Measurements from ENCODE around the gene PTPRN.
"Not testable (repeated sequence)": the region's sequence is repeated elsewhere in the genome, so short reads cannot be mapped to it uniquely, and the experiment has no call there.

The PTPRN gene

GRCh38 chr2:219309278-219309677 is at the start of gene PTPRN:
Gene PTPRN, minus strand, starts transcription at chr2:219309401. Its CDS starts 69 bp downstream, at chr2:219309332.
- no peak for DNase-seq

DNA sequence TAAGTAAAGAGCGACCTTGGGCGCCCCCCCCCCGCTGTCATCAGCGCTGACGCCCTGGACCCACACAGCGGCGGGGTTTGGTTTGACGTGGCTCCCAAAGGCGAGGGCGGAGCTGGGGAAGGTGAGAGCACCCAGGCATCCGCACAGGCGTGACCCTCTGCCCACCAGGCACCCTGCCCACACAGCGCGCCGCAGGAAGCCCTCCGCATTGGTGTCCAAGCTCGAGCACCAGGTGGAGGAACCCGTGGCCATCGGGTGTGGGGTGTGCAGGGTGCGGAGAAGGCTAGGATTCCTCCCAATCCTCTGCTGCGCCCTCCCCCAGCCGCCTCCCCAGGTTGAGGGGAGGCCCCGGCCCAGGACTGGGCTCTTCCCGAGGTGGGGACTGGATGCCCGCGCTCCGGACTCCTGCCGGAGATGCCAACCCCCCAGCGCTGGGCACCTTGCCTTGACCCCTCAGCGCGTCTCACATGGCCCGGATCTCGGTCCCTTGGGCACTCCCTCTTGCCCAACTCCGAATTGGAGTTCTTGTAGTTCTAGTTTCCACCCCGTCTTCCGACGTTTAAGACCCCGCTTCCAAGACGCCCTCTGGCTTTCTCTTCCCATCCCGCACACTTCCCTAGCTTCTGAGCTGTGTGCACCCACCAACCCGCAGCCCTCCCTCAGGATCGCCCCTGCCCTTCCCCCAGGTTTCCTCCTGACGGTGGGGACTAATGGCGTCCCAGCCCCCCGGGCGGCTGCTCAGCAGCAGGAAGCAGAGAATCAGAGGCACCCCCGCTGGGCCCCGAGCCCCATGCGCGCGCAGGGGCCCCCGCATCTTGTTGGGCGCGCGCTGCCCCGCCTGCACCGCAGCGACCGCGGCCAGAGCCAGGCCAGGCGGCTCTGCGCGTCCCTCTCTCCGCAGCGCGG is 49.2 kb upstream of the PTPRN start:
- no peak for DNase-seq

- no peak for DNase-seq
Observed at GRCh38 chr2:219356834-219357233, 47.6 kb upstream of the PTPRN start.

DNA sequence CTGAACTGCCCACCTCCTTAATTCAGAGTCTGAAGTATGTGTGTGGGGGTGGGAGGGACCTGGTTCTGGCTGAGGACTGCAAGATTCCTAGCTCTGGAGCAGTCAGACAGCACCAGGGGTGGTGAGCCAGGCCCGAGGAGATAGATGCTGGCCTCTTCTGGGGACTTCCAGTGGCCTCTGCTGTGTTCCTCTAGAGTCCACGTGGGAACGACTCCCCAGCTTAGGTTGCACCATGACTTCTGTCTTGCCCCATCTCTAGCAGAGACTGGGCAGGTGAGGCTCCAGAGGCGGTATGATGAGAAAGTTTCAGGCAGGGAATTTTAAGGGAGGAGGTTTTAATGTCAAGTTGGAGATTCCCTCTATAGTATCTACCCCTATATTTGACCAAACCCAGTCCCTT is 45.4 kb upstream of the PTPRN start:
- DNase-seq = no peak

- no peak for DNase-seq
Observed at GRCh38 chr2:219353129-219353528, 43.9 kb upstream of the PTPRN start.

DNA sequence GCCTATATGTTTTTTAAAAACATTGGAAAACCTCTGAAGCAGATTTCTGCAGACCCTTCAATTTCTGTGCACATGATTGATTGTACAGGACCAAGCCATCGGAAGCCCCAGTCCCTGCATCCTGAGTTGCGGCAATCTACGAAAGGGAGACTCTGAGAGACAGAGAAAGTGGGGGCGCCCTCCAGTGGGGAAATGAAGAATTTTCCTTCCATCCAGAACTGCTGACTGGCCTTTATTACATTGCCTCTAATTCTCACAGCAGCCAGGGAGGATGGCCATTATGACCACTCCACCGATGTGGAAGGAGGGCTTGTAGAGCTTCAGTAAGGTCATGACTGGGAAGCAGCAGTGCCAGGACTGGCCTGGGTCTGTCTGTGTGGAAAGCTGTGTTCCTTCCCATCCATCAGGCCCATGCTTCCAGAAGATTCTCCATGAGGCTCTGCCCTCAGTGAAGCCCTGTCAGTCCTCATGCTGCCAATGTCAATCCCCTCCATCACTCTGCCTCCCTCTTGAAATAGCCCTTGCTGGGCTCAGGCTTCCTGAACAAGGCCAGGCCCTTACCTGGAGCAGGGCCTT is 43.3 kb upstream of the PTPRN start:
- peak; percentile 62 for DNase-seq

- DNase-seq = no peak
Observed at GRCh38 chr2:219350710-219351221, 41.6 kb upstream of the PTPRN start.

DNA sequence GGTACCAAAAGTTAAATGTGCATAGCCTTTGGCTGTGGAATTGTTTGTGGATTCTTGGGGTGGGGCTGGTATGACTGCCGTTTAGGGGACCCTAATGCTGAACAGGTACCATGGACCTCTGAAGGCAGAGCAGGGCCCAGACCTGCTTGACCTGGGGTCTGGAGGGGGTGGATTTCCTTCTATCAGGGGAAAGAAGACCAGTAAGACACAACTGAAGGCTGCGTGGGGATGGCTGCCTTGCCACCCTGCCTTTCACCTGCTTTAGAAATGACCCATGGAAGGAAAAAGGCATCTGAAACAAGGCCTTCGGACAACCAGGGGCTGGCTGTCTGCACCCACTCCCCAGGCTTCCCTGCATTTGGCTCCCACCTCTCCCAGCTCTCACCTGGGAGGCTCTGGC is 41.0 kb upstream of the PTPRN start:
- DNase-seq = no peak

GRCh38 chr2:219344751-219345430 is 35.7 kb upstream of the PTPRN start:
- no peak for DNase-seq

DNA sequence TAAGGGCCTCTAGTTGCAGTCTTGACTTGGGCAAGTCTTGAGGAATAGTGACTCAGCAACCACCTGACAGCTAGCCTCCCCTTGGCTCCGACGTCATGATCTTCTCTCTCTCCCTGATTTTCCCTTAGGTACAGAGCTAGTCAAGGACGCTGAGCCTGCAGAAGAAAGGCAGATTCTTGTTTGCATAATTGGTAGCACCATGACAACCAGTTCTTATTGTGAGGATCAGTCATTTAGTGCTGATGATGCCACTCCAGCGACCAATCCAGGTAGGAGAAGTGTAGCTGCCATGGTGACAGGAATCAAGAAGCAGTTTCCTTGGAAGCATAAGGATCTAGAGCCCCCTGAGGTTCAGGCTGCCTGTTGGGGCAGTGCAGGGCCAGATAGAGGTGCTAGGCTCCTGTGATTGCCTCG is 26.2 kb upstream of the PTPRN start:
- DNase-seq = no peak

GRCh38 chr2:219334076-219334475 is 24.9 kb upstream of the PTPRN start:
- no peak for DNase-seq

DNA sequence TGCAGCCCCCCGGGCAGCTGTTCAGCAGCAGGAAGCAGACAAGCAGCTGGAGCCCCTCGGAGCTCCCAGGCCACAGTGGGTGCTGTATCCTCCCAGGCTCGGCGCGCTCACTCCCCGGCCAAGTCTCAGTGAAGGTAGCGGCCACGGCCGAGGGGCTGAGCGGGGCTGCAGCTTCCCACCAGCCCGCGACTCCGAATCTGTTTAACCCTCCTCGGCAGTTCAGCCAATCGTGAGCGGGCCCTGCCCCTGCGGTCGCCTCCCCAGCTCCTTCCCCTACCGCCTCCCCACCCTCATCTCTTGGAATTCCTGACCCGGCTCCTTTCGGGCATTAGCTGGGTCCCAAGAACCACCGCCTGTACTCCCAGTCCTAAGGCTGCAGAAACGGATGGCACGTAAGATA is 23.3 kb upstream of the PTPRN start, which contains the start of gene RESP18:
TSS of gene RESP18 (minus strand) at position 203 of the 400 bp plus-strand sequence.
- DNase-seq = no peak

DNA sequence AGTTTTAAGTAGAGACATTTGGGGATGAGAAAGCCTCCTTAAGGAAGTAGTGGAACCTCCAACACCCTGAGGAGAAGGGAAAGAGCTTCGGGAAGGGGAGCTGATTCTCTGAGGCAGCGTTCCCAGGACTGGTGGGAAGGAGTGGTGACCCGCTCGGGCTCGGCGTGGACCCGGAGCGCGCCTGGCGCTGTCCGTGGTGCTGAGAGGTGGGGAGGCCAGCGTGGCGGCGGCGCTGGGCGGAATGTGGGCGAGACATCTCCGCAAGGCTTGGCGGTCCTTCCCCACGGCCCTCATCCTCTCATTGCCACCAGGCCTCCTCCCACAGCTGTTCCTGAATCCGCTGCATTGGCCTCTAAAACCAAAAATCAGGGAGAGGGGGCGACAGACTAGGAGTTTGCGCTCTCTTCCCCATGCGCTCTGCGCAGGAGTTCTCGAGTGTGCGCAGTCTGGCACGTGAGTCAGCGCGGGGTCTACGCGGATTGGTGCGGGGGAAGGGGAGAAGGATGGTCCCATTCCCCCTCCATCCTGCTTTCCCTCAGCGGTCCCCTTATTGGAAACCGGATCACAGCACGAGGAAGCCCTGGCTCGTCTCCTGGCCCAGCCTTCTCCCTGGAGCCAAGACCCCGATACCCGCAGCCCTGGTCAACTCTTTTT is 22.5 kb upstream of the PTPRN start:
- DNase-seq = no peak

- no peak for DNase-seq
Observed at GRCh38 chr2:219327719-219328118, 18.5 kb upstream of the PTPRN start.

- no peak for DNase-seq
Observed at GRCh38 chr2:219325657-219326315, 16.6 kb upstream of the PTPRN start.

GRCh38 chr2:219325136-219325535 is 15.9 kb upstream of the PTPRN start:
- no peak for DNase-seq

GRCh38 chr2:219323434-219323833 is 14.2 kb upstream of the PTPRN start:
- DNase-seq = no peak

DNA sequence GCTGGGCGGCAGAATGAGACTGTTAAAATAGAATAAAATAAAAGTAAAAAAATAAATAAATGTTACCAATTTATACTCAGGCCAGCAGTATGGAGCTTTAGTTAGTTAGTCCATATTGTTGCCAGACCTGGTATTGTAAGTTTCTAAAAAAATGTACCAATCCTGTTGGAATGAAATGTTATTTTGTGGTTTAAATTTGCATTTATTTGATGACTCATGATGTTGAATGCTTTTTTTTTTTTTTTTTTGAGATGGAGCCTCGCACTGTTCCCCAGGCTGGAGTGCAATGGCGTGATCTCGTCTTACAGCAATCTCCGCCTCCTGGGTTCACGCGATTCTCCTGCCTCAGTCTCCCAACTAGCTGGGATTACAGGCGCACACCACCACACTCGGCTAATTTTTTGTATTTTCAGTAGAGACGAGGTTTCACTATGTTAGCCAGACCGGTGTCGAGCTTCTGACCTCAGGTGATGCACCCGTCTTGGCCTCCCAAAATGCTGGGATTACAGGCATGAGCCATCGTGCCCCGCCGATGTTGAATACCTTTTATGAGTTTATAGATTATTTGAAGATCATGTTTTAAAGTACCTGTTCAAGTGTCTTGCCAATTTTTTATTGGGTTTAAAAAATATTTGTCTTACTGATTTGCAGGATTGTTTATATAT is 5.7 kb upstream of the PTPRN start:
- DNase-seq = no peak

- not testable (repeated sequence) for DNase-seq
Observed at GRCh38 chr2:219312683-219313263, 3.6 kb upstream of the PTPRN start.

DNA sequence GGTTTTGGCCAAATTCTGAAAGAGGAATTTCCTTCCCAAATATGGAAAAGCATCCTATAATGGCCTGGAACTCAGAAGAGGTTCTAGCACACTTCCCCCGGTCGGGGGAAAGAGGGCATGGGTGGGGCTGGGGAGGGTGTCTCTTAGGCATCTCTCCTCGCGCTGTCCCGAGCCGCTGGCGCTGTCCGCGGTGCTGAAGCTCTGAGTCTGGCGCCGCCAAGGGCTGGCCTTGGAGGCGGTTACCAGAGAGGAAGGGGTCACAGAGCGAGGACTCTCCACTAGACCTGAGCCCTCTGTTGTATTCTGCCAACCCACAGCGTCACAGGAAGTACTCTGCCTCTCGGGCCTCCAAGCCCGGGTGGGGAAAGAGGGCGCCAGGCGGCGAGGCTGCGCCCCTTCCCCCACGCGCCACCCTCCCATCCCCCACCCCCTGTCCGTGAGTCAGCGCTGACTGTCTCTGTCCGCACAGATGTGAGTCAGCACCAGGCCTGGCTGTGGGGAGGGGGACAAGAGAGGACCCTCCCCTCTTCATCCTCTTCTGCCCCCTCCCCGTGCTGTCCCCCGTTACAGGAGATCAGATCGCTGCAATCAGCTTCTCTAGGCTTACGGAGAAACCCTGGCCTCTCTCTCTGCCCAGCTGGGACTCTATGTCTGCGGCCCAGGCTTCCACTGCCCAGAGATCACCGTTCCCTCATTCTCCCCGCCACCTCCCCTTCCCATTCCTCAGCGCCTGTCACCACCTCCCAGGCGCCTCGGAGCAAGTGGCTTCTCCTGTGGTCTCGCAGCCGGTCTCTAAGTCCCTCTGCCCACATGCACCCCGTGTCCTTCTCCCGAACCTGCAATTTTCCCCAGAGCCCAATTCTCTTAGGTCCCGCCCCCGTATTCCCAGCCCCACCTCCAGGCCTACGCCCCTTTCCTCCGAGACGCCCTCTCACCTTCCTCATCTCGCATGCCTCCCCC is 779 bp downstream of the PTPRN start:
- DNase-seq = peak; percentile 89
